ENCODE results near the gene SKIDA1.

Gene SKIDA1

DNA sequence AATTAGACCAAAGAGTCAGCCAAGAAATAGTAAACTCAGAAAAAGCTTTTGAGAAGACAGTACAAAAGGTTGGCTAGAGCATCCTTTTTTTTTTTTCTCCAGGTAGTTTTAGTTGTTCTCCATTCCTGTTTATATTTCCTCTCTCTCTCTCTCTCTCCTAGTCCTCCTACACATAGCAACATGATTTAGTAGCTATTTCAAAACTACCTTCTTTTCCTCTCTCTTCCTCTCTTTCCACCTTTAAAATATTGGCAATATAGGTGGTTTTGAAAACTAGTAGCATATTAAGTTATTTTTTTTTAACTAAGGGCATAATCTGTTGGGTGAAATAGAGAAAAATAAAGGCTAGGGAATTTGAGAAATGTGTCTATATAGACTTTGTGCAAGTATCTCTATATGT is 5.0 kb downstream of the SKIDA1 start:
- CTCF ChIA-PET, result interaction anchor here (0.6 kb wide), 2 partner anchors 18 to 169 kb away, joined by 5 to 7 read pairs; no protein-coding TSS in a partner anchor

DNA sequence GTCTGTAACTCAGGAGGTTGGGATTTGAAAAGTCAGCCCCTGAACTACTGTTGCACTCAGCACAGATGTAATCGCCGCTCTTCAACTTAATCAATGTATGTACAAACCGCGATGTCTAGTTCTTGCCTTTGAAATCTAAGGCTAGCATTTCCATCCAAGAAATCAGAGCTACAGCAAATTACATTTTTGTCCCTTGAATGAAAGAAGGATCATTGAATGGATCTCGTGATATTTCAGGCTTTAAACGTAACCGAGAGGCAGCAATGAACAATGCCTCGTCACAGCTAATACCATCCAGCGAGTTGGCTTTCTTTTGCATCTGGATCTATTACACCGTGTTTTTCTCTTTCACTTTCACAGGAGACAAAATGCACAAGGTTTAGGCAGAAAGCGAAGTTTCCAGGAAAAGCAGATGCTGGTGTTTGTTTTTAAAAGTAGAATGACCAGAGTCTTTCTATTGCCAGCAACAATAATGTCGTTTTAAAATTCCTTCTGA is 5.5 kb downstream of the SKIDA1 start:
- no peak for TF ChIP-seq CTCF (conservative IDR thresholded peaks at IDR 0.05; ENCODE audit: low read depth)
- H3K27ac ChIP-seq, result no peak overlapping the region
- ChIA-PET CTCF (interaction anchor here (0.6 kb wide), 2 partner anchors 18 to 490 kb away, joined by 5 to 7 read pairs; no protein-coding TSS in a partner anchor), POLR2A (ENCODE audit: low non-redundant PET) (no interaction called here)
- DNase-seq (ENCODE audit: low spot score), result no peak

More for the DNA sequence above, 5.0 kb downstream of the SKIDA1 start:
- H3K27ac ChIP-seq, result no peak overlapping the region
- DNase-seq (ENCODE audit: low spot score), result no peak
- TF ChIP-seq CTCF (conservative IDR thresholded peaks at IDR 0.05; ENCODE audit: low read depth), result no peak
- POLR2A ChIA-PET (ENCODE audit: low non-redundant PET), result no interaction called here

DNA sequence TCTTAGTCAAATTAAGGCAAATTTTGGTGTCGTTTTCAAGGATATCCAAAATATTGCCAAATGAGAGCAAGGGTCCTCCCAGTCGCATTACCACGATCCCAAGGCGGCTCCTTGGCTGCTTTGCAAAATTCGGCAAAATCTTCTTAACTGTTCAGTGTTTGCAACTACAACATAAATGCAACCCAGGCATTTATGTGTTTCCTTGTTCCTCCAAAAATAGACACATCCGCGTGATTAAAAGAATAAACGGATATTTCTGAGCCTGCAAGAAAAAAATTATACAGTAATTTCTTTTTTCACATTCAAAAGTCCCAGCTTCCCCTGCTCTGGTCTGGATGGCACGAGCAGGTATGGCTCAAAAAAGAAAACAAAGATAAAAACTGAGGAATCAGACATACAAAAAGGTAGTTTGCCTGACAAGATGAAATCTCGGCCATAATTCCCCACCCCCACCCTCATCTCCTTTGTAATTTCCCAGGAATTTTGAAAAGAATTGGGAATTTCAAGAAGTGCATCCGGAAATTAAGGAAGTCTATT is 6.0 kb downstream of the SKIDA1 start:
- POLR2A ChIA-PET (ENCODE audit: low non-redundant PET), result no interaction called here
- no peak for TF ChIP-seq CTCF (conservative IDR thresholded peaks at IDR 0.05; ENCODE audit: low read depth)
- H3K27ac ChIP-seq, result no peak overlapping the region
- DNase-seq (ENCODE audit: low spot score), result no peak
- CTCF ChIA-PET, result interaction anchor here (0.6 kb wide), 1 partner anchor 490 kb away, joined by 5 read pairs; no protein-coding TSS in a partner anchor

GRCh38 chr10:21518641-21519396 is 6.7 kb downstream of the SKIDA1 start:
- ChIA-PET CTCF (interaction anchor here (0.5 to 1.5 kb wide), 4 partner anchors 12 to 240 kb away, joined by 3 to 8 read pairs (median 4); no protein-coding TSS in a partner anchor), POLR2A (ENCODE audit: low non-redundant PET) (no interaction called here)
- no peak overlapping the region for H3K27ac ChIP-seq
- TF ChIP-seq CTCF (conservative IDR thresholded peaks at IDR 0.05; ENCODE audit: low read depth), result no peak
- no peak for DNase-seq (ENCODE audit: low spot score)

DNA sequence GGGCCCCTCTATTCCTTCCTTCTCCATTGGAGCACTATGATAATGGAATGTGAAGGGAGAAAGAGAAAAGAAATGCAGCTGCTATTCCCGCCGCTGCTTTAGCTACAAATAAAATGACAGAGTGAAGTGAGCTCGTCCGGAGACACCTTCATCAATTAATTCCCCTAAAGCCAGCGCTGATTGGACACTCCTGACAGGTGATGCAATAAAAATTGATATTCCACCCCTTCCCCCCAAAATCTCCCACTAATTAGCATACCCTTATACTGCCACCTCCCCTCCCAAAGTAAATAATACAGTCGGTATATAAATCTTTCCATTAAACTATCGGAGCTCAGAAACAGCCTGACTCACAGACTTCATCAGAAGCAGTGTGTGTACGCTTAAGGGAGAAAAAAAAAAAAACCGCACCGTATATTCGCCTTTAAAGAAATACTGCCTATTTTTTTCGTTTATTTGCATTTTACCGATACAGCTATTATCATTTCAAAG is 7.3 kb downstream of the SKIDA1 start:
- POLR2A ChIA-PET (ENCODE audit: low non-redundant PET), result no interaction called here
- DNase-seq (ENCODE audit: low spot score), result no peak

More for the DNA sequence above, 7.3 kb downstream of the SKIDA1 start:
- CTCF ChIA-PET, result interaction anchor here (0.5 to 1.5 kb wide), 4 partner anchors 11 to 240 kb away, joined by 3 to 8 read pairs (median 4); no protein-coding TSS in a partner anchor
- no peak overlapping the region for H3K27ac ChIP-seq
- TF ChIP-seq CTCF (conservative IDR thresholded peaks at IDR 0.05; ENCODE audit: low read depth), result no peak
